GM21717 (cell line): ENCODE data around the gene CAMTA1.

Source experiments
- ATAC-seq: cut with Tn5 transposase; IDR thresholded peaks from one replicate; pipeline ENCODE4 v1.9.1; 2021; ENCODE audit warnings: mild to moderate bottlenecking, moderate library complexity; ENCODE audit not compliant: unreplicated experiment

The CAMTA1 gene

GRCh38 chr1:7174980-7175906, 390.0 kb downstream of the CAMTA1 start:
- no peak for ATAC-seq

- ATAC-seq: no peak
Measured at GRCh38 chr1:7177021-7177420, 391.8 kb downstream of the CAMTA1 start.

- no peak for ATAC-seq
Measured at GRCh38 chr1:7177438-7178146, 392.3 kb downstream of the CAMTA1 start.

- no peak for ATAC-seq
Measured at GRCh38 chr1:7178336-7178735, 393.1 kb downstream of the CAMTA1 start.

GRCh38 chr1:7178741-7179140, 393.5 kb downstream of the CAMTA1 start:
- no peak for ATAC-seq

GRCh38 chr1:7185721-7186120, 400.5 kb downstream of the CAMTA1 start:
- no peak for ATAC-seq

GRCh38 chr1:7186382-7187111, 401.3 kb downstream of the CAMTA1 start:
- no peak for ATAC-seq

GRCh38 chr1:7187112-7187493, 401.8 kb downstream of the CAMTA1 start:
- ATAC-seq: no peak

- ATAC-seq: no peak
Measured at GRCh38 chr1:7190261-7190660, 405.0 kb downstream of the CAMTA1 start.

- no peak for ATAC-seq
Measured at GRCh38 chr1:7192453-7192852, 407.2 kb downstream of the CAMTA1 start.

- no peak for ATAC-seq
Measured at GRCh38 chr1:7196036-7196911, 411.0 kb downstream of the CAMTA1 start.

- ATAC-seq: no peak
Measured at GRCh38 chr1:7198664-7199063, 413.4 kb downstream of the CAMTA1 start.

- no peak for ATAC-seq
Measured at GRCh38 chr1:7199077-7199779, 414.0 kb downstream of the CAMTA1 start.

- no peak for ATAC-seq
Measured at GRCh38 chr1:7207875-7208646, 422.8 kb downstream of the CAMTA1 start.

- ATAC-seq: no peak
Measured at GRCh38 chr1:7208647-7209180, 423.5 kb downstream of the CAMTA1 start.

- ATAC-seq: no peak
Measured at GRCh38 chr1:7209336-7209735, 424.1 kb downstream of the CAMTA1 start.

GRCh38 chr1:7218210-7218832, 433.1 kb downstream of the CAMTA1 start:
- no peak for ATAC-seq

- ATAC-seq: no peak
Measured at GRCh38 chr1:7219031-7219430, 433.8 kb downstream of the CAMTA1 start.
